ENCODE measurements around the gene EIF5AL1. TPM values are rescaled to one million over a fixed set of nuclear protein-coding genes. Genes with fewer than 3 reads are reported as not detected.

Gene EIF5AL1
- total and polyA plus RNA-seq, 2 of the 8 experiments (the other 6 are each of a cell fraction or from before 2014, with no cell fraction given) = 1.7 to 2.2 TPM

GRCh38 chr10:79465341-79465740, 47.0 kb upstream of the EIF5AL1 start:
- Histone ChIP-seq H2BK20ac (ENCODE audit: low read length) (no peak overlapping the region), H2BK120ac (replicated peaks; ENCODE audit: low read depth, low read length) (no peak overlapping the region), H3K56ac (replicated peaks; ENCODE audit: insufficient read length, low read depth, low read length) (no peak overlapping the region), H3K23ac (ENCODE audit: insufficient read length) (no peak overlapping the region), H3K23me2 (ENCODE audit: low read depth, low read length) (no peaks in the 10 kb centered on the region), H3K79me2 (ENCODE audit: control insufficient read depth in 1 of 2, insufficient read depth in 2 of 2, low read length in 2 of 2) (no peaks in the 10 kb centered on the region), H3K4me1 (replicated peaks in 1 of 4; ENCODE audit: control insufficient read depth in 3 of 4, insufficient read depth in 4 of 4, low read length in 3 of 4) (no peaks in the 10 kb centered on the region), H2BK15ac (ENCODE audit: low read length) (no peak overlapping the region), H3K27ac (ENCODE audit: low read depth, low read length) (no peak overlapping the region), H4K8ac (ENCODE audit: extremely low read depth, insufficient read depth, low read length) (no peak overlapping the region), H3K9me3 (ENCODE audit: insufficient read depth in 2 of 2, low read depth in 1 of 2, low read length in 1 of 2) (no peaks in the 10 kb centered on the region), H3K14ac (ENCODE audit: insufficient read length) (no peak overlapping the region), H3K9ac (replicated peaks in 1 of 4; ENCODE audit: extremely low read depth in 1 of 4, low read depth in 3 of 4, low read length in 3 of 4) (no peak overlapping the region), H3K18ac (ENCODE audit: extremely low read depth, low read length) (no peak overlapping the region), H4K91ac (replicated peaks; ENCODE audit: insufficient read length, low read length) (no peak overlapping the region), H3K4me3 (ENCODE audit: extremely low read depth in 1 of 4, insufficient read depth in 2 of 4, low read depth in 3 of 4, low read length in 4 of 4) (no peak overlapping the region), H3K4me2 (ENCODE audit: insufficient read depth in 1 of 2, low read depth in 2 of 2, low read length in 2 of 2) (no peak overlapping the region), H3K79me1 (ENCODE audit: low read depth, low read length) (no peaks in the 10 kb centered on the region), H3K27me3 (replicated peaks in 1 of 4; ENCODE audit: control insufficient read depth in 3 of 4, extremely low read depth in 1 of 4, insufficient read depth in 3 of 4, low read length in 3 of 4) (no peaks in the 10 kb centered on the region; a peak in 1 of 7 replicates), H2BK12ac (ENCODE audit: low read depth, low read length) (no peak overlapping the region), H3K4ac (replicated peaks; ENCODE audit: insufficient read length, low read depth, low read length) (no peak overlapping the region), H4K20me1 (replicated peaks in 1 of 2; ENCODE audit: control insufficient read depth in 1 of 2, insufficient read depth in 2 of 2, low read length in 2 of 2) (no peaks in the 10 kb centered on the region), H3K36me3 (ENCODE audit: control insufficient read depth in 2 of 4, insufficient read depth in 4 of 4, low read length in 3 of 4) (no peaks in the 10 kb centered on the region), H2AK5ac (ENCODE audit: low read depth, low read length) (no peak overlapping the region), H2BK5ac (ENCODE audit: low read depth, low read length) (no peak overlapping the region), H4K5ac (ENCODE audit: insufficient read length, low read depth, low read length) (no peak overlapping the region), H2AFZ (ENCODE audit: low read length) (no peak overlapping the region)
- ChIA-PET POLR2A (ENCODE audit: partially characterized antibody) (no interaction called here), CTCF (ENCODE audit: partially characterized antibody) (no interaction called here)
- DNase-seq (ENCODE audit: low read depth in 1 of 2, low spot score in 2 of 2) (no peak), FAIRE-seq (no peak)
- 93% methylated on average over 3 of the region's 3 CpGs; no CpG with 5 or more reads in 1 of the 2 experiments for WGBS, 2 experiments (ENCODE audit: extremely low coverage in 1 of 2, insufficient coverage in 1 of 2, insufficient read length in 1 of 2, insufficient replicate concordance in 2 of 2, low coverage in 1 of 2, low lambda C conversion rate in 2 of 2, missing lambda C conversion rate in 1 of 2)
- TF ChIP-seq CBX5 (IDR thresholded peaks at IDR 0.05; ENCODE audit: low read depth, low read length) (no peak), SP4 (IDR thresholded peaks at IDR 0.05; ENCODE audit: low read length) (no peak), TAF7 (optimal IDR thresholded peaks at IDR 0.05; ENCODE audit: borderline replicate concordance, low read depth, low read length) (no peak), CEBPB (IDR thresholded peaks at IDR 0.05; ENCODE audit: low read depth, low read length) (no peak), SRF (IDR thresholded peaks at IDR 0.05; ENCODE audit: low read depth, low read length) (no peak), GTF2F1 (IDR thresholded peaks at IDR 0.05; ENCODE audit: borderline replicate concordance, low read depth, low read length) (no peak), RBBP5 (IDR thresholded peaks at IDR 0.05; ENCODE audit: borderline replicate concordance, low read depth, low read length) (no peak), SIRT6 (IDR thresholded peaks at IDR 0.05; ENCODE audit: low read length) (no peak), TEAD4 (IDR thresholded peaks at IDR 0.05; ENCODE audit: low read depth, low read length) (no peak), EP300 (IDR thresholded peaks at IDR 0.05; ENCODE audit: borderline replicate concordance in 1 of 2, low read depth in 2 of 2, low read length in 2 of 2) (no peak), CHD1 (IDR thresholded peaks at IDR 0.05; ENCODE audit: low read depth, low read length) (no peak), POLR2A (IDR thresholded peaks at IDR 0.05; ENCODE audit: control extremely low read depth in 1 of 2, low read depth in 2 of 2, low read length in 2 of 2) (no peak), TAF1 (IDR thresholded peaks at IDR 0.05; ENCODE audit: low read depth, low read length) (no peak), YY1 (IDR thresholded peaks at IDR 0.05; ENCODE audit: low read depth, low read length) (no peak), BACH1 (IDR thresholded peaks at IDR 0.05; ENCODE audit: low read length) (no peak)
- TF ChIP-seq, protein P1, sequence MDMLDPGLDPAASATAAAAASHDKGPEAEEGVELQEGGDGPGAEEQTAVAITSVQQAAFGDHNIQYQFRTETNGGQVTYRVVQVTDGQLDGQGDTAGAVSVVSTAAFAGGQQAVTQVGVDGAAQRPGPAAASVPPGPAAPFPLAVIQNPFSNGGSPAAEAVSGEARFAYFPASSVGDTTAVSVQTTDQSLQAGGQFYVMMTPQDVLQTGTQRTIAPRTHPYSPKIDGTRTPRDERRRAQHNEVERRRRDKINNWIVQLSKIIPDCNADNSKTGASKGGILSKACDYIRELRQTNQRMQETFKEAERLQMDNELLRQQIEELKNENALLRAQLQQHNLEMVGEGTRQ (IDR thresholded peaks at IDR 0.05; ENCODE audit: low read length) = no peak
